Right lung (tissue), 5 donors: ENCODE measurements around the gene NT5DC2. TPM values are rescaled to one million over a fixed set of nuclear protein-coding genes. Genes with fewer than 3 reads are reported as not detected.
A peak's percentile ranks its signal among the peaks of the same experiment; 100 is the strongest.

Experiments used
- DNase-seq, 2 donors: peaks; one replicate each; pipeline ENCODE4 v3.0.0-alpha.2; 2013
- polyA plus RNA-seq, 5 donors: library from polyadenylated mRNA; unstranded; fragments of 120-200 nt; gene quantifications; one replicate each; pipeline versions ENCODE4 v1.2.1 to v1.2.3, GENCODE V29; 2013; ENCODE audit warnings: inconsistent platforms in 1 of 5, low replicate concordance in 1 of 5; ENCODE audit not compliant: insufficient read length in 5 of 5, insufficient read depth in 1 of 5

NT5DC2 gene
- polyA plus RNA-seq, 5 donors, result 205 to 350 (median 239) TPM

DNA sequence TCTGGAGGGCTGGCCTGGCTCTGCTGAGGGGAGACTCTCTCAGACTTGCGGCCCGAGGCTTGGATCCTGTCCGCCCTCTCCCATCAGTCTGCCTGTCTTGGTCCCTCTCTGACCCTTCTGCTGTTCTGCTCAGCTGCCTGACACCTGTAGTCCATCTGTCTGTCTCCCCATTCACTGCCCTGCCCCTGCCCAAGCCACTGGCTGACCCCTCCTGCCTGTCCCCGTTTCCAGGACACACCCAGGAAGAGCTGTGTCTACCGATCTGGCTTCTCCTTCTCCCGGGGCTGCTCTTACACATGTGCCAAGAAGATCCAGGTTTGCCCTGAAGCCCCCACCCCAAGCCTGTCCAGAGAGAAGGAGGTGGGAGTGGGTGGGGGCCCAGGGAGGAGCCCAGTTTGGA is 18.5 kb downstream of the NT5DC2 start:
- DNase-seq, result no peak

- no peak for DNase-seq
These were observed 19.1 kb downstream of the NT5DC2 start for GRCh38 chr3:52514576-52514975.

GRCh38 chr3:52513281-52513680 is 20.4 kb downstream of the NT5DC2 start:
- DNase-seq, result no peak

- DNase-seq, result no peak
These were observed 20.9 kb downstream of the NT5DC2 start for GRCh38 chr3:52512727-52513126.

- no peak for DNase-seq
These were observed 21.6 kb downstream of the NT5DC2 start for GRCh38 chr3:52512105-52512504.

DNA sequence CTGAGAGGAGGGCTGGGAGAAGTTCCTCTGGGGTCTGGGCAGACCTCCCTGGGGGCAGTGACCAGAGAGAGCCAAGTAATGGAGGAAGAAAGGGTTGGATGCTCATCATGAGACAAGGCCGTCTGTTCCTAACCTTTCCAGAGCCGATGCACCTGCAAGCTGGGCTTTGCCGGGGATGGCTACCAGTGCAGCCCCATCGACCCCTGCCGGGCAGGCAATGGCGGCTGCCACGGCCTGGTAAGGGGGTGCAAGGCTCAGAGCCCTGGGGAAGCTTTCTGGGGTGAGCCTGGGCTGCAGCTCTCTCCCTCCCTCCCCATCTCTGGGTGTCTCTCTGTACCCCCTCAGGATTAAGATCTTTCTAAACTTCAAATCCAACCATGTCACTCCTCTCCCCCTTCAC is 22.1 kb downstream of the NT5DC2 start:
- no peak for DNase-seq

DNA sequence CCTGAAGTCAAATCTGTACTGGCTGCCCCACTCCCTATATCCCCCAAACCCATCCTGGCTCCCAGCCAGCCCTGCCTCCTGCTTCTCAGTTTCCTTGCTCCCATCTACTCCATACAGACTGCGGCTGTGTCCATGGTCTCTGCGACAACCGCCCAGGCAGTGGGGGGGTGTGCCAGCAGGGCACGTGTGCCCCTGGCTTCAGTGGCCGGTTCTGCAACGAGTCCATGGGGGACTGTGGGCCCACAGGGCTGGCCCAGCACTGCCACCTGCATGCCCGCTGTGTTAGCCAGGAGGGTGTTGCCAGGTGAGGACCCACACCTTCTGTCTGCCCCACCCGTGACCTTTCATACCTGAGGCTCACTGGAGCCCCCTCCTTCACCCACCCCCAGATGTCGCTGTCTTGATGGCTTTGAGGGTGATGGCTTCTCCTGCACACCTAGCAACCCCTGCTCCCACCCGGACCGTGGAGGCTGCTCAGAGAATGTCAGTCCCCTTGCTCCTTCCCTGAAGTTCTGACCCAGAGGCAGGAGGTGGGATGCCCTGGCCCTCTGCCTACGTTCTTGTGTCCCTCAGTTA is 23.8 kb downstream of the NT5DC2 start:
- DNase-seq, result no peak

GRCh38 chr3:52507359-52507758 is 26.3 kb downstream of the NT5DC2 start:
- DNase-seq, result no peak

DNA sequence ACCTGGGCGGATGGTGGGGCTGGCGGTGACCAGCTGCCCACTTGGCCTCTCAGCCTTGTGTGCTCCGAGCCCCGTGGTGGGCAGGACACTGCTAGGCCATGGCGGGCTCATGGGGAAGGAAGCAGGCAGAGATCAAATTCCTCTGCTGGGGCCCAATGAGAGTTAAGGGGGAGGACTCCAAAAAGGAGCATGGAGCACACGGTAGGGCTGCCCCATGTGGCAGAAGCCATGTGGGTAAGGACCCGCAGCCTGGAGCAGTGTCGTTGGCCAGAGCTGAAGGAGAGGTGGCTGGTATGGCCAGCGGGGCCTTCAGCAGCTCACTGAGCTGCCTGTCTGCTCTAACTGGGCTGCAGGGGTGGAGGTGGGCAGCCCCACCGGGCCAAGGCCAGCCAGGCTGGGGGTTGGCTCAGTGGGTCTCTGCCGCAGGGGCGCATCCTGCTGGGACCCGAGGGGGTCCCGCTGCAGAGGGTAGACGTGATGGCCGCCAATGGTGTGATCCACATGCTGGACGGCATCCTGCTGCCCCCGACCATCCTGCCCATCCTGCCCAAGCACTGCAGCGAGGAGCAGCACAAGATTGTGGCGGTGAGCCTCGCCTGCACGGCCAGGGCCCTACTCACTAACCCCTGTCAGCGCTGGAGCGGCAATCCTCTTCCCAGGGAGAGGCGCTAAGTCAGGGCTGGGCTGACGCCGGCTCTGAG is 27.2 kb downstream of the NT5DC2 start:
- no peak for DNase-seq

DNA sequence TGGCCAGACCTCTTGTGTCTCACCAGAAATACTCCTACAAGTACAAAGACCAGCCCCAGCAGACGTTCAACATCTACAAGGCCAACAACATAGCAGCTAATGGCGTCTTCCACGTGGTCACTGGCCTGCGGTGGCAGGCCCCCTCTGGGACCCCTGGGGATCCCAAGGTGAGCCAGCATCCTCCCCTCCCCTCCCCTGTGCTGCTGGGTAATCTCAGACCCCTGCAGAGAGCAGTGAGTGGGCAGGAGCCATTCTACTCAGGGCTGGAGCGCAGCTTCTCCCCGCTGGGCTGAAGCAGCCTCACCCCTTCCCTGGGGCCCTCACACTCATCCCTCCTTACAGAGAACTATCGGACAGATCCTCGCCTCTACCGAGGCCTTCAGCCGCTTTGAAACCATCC is 28.7 kb downstream of the NT5DC2 start:
- DNase-seq, result no peak

- no peak for DNase-seq
These were observed 29.8 kb downstream of the NT5DC2 start for GRCh38 chr3:52503788-52504424.

- DNase-seq, result no peak
These were observed 30.8 kb downstream of the NT5DC2 start for GRCh38 chr3:52502808-52503350.

- no peak for DNase-seq
These were observed 31.7 kb downstream of the NT5DC2 start for GRCh38 chr3:52502001-52502400.

GRCh38 chr3:52501046-52501445 is 32.6 kb downstream of the NT5DC2 start:
- DNase-seq, result no peak

- DNase-seq, result no peak
These were observed 35.3 kb downstream of the NT5DC2 start for GRCh38 chr3:52498137-52499054.

- no peak for DNase-seq
These were observed 37.7 kb downstream of the NT5DC2 start for GRCh38 chr3:52495777-52496602.

GRCh38 chr3:52494886-52495495 is 38.7 kb downstream of the NT5DC2 start, which contains the start of gene STAB1:
STAB1 (plus strand) TSS chr3:52495338; CDS start chr3:52495414, 76 bp downstream.
- DNase-seq, result peak in 1 of 2 donors; percentile 27

DNA sequence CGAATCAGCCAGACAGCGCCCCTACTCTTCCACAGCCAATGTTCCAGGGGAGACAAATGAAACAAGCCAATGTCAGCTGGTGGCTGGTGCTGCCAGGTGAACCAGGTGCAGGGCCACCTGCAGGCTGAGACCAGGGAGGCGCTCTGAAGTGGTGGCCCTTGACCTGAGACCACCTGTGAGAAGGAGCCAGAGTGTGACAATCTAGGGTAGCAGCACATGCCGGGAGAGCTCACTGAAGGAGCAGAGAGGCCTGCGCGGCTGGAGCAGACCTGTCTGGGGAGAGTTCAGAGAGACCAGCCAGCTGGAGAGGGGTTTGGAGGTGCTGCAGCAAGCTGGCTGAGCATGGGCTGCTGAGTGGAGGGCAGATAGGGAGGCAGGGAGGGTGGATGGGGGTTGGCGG is 39.2 kb downstream of the NT5DC2 start:
- no peak for DNase-seq

- DNase-seq, result no peak
These were observed 40.2 kb downstream of the NT5DC2 start for GRCh38 chr3:52493232-52494017.

GRCh38 chr3:52492059-52492458 is 41.6 kb downstream of the NT5DC2 start:
- DNase-seq, result no peak
